ENCODE measurements around the gene PARD3.

PARD3 gene

GRCh38 chr10:34235164-34235832 lies 579.8 kb downstream of the PARD3 start:
- no peak overlapping the region for H3K14ac ChIP-seq (ENCODE audit: low read length)
- no peak overlapping the region for H2AFZ ChIP-seq (ENCODE audit: insufficient read depth, low read length, poor library complexity)
- no peak overlapping the region for H2BK12ac ChIP-seq (ENCODE audit: low read length)
- H3K79me2 ChIP-seq (ENCODE audit: control insufficient read depth, insufficient read depth, low read length, poor library complexity) = no peaks in the 10 kb centered on the region
- no peak overlapping the region for H4K8ac ChIP-seq (ENCODE audit: low read depth, low read length)
- no peak for DNase-seq
- H3K9ac ChIP-seq (ENCODE audit: low read length) = no peak overlapping the region
- H3K4ac ChIP-seq (ENCODE audit: low read depth, low read length) = no peak overlapping the region
- no peaks in the 10 kb centered on the region for H3K27me3 ChIP-seq (ENCODE audit: insufficient read depth, low read length)
- no peak overlapping the region for H2BK120ac ChIP-seq (ENCODE audit: insufficient read depth, low read length, poor library complexity)
- no peak overlapping the region for H3K4me2 ChIP-seq (ENCODE audit: low read length)
- H3K18ac ChIP-seq (ENCODE audit: low read length) = no peak overlapping the region
- H3K79me1 ChIP-seq (ENCODE audit: low read length) = no peaks in the 10 kb centered on the region
- WGBS (ENCODE audit: extremely low coverage, insufficient coverage, insufficient read length) = no CpG with 5 or more reads among the region's 7 CpGs
- no peak overlapping the region for H2BK5ac ChIP-seq (ENCODE audit: low read depth, low read length, poor library complexity)
- no peak overlapping the region for H4K91ac ChIP-seq (ENCODE audit: low read depth, low read length)
- H3K4me3 ChIP-seq (ENCODE audit: low read depth, low read length) = no peak overlapping the region
- no peak overlapping the region for H4K12ac ChIP-seq (ENCODE audit: low read depth, low read length)
- H3K4me1 ChIP-seq (ENCODE audit: control insufficient read depth in 1 of 2, insufficient read depth in 2 of 2, low read length in 2 of 2) = no peaks in the 10 kb centered on the region
- H3K9me3 ChIP-seq (ENCODE audit: insufficient read depth, low read depth, low read length) = no peaks in the 10 kb centered on the region
- no peak overlapping the region for H3K23ac ChIP-seq (ENCODE audit: low read length)
- H3K36me3 ChIP-seq (ENCODE audit: control insufficient read depth in 1 of 2, insufficient read depth in 2 of 2, low read length in 2 of 2) = no peaks in the 10 kb centered on the region
- no peak overlapping the region for H3K27ac ChIP-seq (ENCODE audit: low read depth, low read length)
- no peak overlapping the region for H2AK5ac ChIP-seq (ENCODE audit: low read length)

GRCh38 chr10:34232481-34232880 lies 582.6 kb downstream of the PARD3 start:
- Histone ChIP-seq H4K12ac (ENCODE audit: low read depth, low read length) (no peak overlapping the region), H3K23ac (ENCODE audit: low read length) (no peak overlapping the region), H3K27ac (ENCODE audit: low read depth, low read length) (no peak overlapping the region), H3K18ac (ENCODE audit: low read length) (no peak overlapping the region), H3K27me3 (ENCODE audit: insufficient read depth, low read length) (no peaks in the 10 kb centered on the region), H3K79me2 (ENCODE audit: control insufficient read depth, insufficient read depth, low read length, poor library complexity) (no peaks in the 10 kb centered on the region), H2BK5ac (ENCODE audit: low read depth, low read length, poor library complexity) (no peak overlapping the region), H2BK120ac (ENCODE audit: insufficient read depth, low read length, poor library complexity) (no peak overlapping the region), H4K8ac (ENCODE audit: low read depth, low read length) (no peak overlapping the region), H3K4me3 (ENCODE audit: low read depth, low read length) (no peak overlapping the region), H3K14ac (ENCODE audit: low read length) (no peak overlapping the region), H3K36me3 (ENCODE audit: control insufficient read depth in 1 of 2, insufficient read depth in 2 of 2, low read length in 2 of 2) (no peaks in the 10 kb centered on the region), H3K9ac (ENCODE audit: low read length) (no peak overlapping the region), H3K4ac (ENCODE audit: low read depth, low read length) (no peak overlapping the region), H2BK12ac (ENCODE audit: low read length) (no peak overlapping the region), H2AK5ac (ENCODE audit: low read length) (no peak overlapping the region), H2AFZ (ENCODE audit: insufficient read depth, low read length, poor library complexity) (no peak overlapping the region), H3K4me1 (ENCODE audit: control insufficient read depth in 1 of 2, insufficient read depth in 2 of 2, low read length in 2 of 2) (no peaks in the 10 kb centered on the region), H4K91ac (ENCODE audit: low read depth, low read length) (no peak overlapping the region), H3K4me2 (ENCODE audit: low read length) (no peak overlapping the region), H3K9me3 (ENCODE audit: insufficient read depth, low read depth, low read length) (no peaks in the 10 kb centered on the region), H3K79me1 (ENCODE audit: low read length) (no peaks in the 10 kb centered on the region)
- no peak for DNase-seq
- no CpG with 5 or more reads among the region's 4 CpGs for WGBS (ENCODE audit: extremely low coverage, insufficient coverage, insufficient read length)

DNA sequence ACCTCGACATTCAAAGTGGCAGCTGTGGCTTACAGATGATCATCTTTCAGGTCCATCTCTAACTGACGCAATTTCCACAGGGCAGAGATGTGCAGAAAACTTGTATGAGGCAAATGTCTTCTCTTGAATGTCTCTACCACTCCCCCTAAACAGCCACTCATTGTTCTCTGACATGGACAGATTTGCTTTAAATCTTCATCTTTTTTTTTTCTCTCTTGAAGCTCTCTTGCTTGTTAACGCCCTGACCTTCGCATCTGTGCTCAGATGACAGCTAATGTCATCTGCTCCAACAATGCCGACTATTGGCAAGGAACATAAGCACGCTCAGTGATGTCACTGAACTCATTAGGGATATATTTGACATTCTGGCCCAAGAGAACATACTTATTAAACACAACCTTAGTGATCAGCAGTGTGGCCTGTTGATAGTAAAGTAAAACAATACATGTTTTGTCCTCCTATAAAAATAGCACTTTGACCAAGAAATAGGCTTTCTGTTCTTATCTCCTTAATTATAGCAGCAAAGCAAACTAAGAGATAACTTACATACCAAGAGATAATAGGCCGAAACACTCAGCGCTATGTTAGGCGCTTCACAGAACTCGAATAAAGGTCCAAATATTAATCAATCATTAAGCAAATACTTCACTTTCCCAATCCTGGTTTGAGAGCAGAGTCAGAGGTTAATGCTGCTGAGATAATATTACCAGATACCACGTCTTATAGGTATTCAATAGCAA lies 583.5 kb downstream of the PARD3 start:
- Histone ChIP-seq H3K4me2 (ENCODE audit: low read length) (no peak overlapping the region), H3K27me3 (ENCODE audit: insufficient read depth, low read length) (no peaks in the 10 kb centered on the region), H2AFZ (ENCODE audit: insufficient read depth, low read length, poor library complexity) (no peak overlapping the region), H3K4me1 (ENCODE audit: control insufficient read depth in 1 of 2, insufficient read depth in 2 of 2, low read length in 2 of 2) (no peaks in the 10 kb centered on the region), H3K27ac (ENCODE audit: low read depth, low read length) (no peak overlapping the region), H4K8ac (ENCODE audit: low read depth, low read length) (no peak overlapping the region), H3K9ac (ENCODE audit: low read length) (no peak overlapping the region), H3K79me2 (ENCODE audit: control insufficient read depth, insufficient read depth, low read length, poor library complexity) (no peaks in the 10 kb centered on the region), H4K91ac (ENCODE audit: low read depth, low read length) (no peak overlapping the region), H3K4ac (ENCODE audit: low read depth, low read length) (no peak overlapping the region), H3K23ac (ENCODE audit: low read length) (no peak overlapping the region), H3K36me3 (ENCODE audit: control insufficient read depth in 1 of 2, insufficient read depth in 2 of 2, low read length in 2 of 2) (no peaks in the 10 kb centered on the region), H2BK12ac (ENCODE audit: low read length) (no peak overlapping the region), H3K18ac (ENCODE audit: low read length) (no peak overlapping the region), H3K4me3 (ENCODE audit: low read depth, low read length) (no peak overlapping the region), H3K79me1 (ENCODE audit: low read length) (no peaks in the 10 kb centered on the region), H2BK120ac (ENCODE audit: insufficient read depth, low read length, poor library complexity) (no peak overlapping the region), H2BK5ac (ENCODE audit: low read depth, low read length, poor library complexity) (no peak overlapping the region), H3K9me3 (ENCODE audit: insufficient read depth, low read depth, low read length) (no peaks in the 10 kb centered on the region), H2AK5ac (ENCODE audit: low read length) (no peak overlapping the region), H3K14ac (ENCODE audit: low read length) (no peak overlapping the region), H4K12ac (ENCODE audit: low read depth, low read length) (no peak overlapping the region)
- WGBS (ENCODE audit: extremely low coverage, insufficient coverage, insufficient read length) = no CpG with 5 or more reads among the region's 11 CpGs
- DNase-seq = peak in 1 of 2 donors; percentile 30

- no peak overlapping the region for H3K14ac ChIP-seq (ENCODE audit: low read length)
- no peak overlapping the region for H3K9ac ChIP-seq (ENCODE audit: low read length)
- H2BK12ac ChIP-seq (ENCODE audit: low read length) = no peak overlapping the region
- H4K91ac ChIP-seq (ENCODE audit: low read depth, low read length) = no peak overlapping the region
- no CpG with 5 or more reads among the region's 3 CpGs for WGBS (ENCODE audit: extremely low coverage, insufficient coverage, insufficient read length)
- no peak overlapping the region for H2BK120ac ChIP-seq (ENCODE audit: insufficient read depth, low read length, poor library complexity)
- no peak overlapping the region for H2BK5ac ChIP-seq (ENCODE audit: low read depth, low read length, poor library complexity)
- H3K4me3 ChIP-seq (ENCODE audit: low read depth, low read length) = no peak overlapping the region
- no peaks in the 10 kb centered on the region for H3K79me2 ChIP-seq (ENCODE audit: control insufficient read depth, insufficient read depth, low read length, poor library complexity)
- no peak overlapping the region for H4K12ac ChIP-seq (ENCODE audit: low read depth, low read length)
- H3K23ac ChIP-seq (ENCODE audit: low read length) = no peak overlapping the region
- no peak overlapping the region for H3K4ac ChIP-seq (ENCODE audit: low read depth, low read length)
- H2AFZ ChIP-seq (ENCODE audit: insufficient read depth, low read length, poor library complexity) = no peak overlapping the region
- no peak overlapping the region for H3K18ac ChIP-seq (ENCODE audit: low read length)
- no peak overlapping the region for H3K27ac ChIP-seq (ENCODE audit: low read depth, low read length)
- no peaks in the 10 kb centered on the region for H3K36me3 ChIP-seq (ENCODE audit: control insufficient read depth in 1 of 2, insufficient read depth in 2 of 2, low read length in 2 of 2)
- H3K9me3 ChIP-seq (ENCODE audit: insufficient read depth, low read depth, low read length) = no peaks in the 10 kb centered on the region
- no peak overlapping the region for H4K8ac ChIP-seq (ENCODE audit: low read depth, low read length)
- no peaks in the 10 kb centered on the region for H3K27me3 ChIP-seq (ENCODE audit: insufficient read depth, low read length)
- no peak for DNase-seq
- H2AK5ac ChIP-seq (ENCODE audit: low read length) = no peak overlapping the region
- H3K4me2 ChIP-seq (ENCODE audit: low read length) = no peak overlapping the region
- no peaks in the 10 kb centered on the region for H3K4me1 ChIP-seq (ENCODE audit: control insufficient read depth in 1 of 2, insufficient read depth in 2 of 2, low read length in 2 of 2)
- H3K79me1 ChIP-seq (ENCODE audit: low read length) = no peaks in the 10 kb centered on the region
These were observed 585.2 kb downstream of the PARD3 start for GRCh38 chr10:34229917-34230316.

Data from trophoblast cell (in vitro differentiated cells and primary cell).